Activated T-helper 17 cell treated with anti-CD3 and anti-CD28 coated beads, Interleukin-2, amount 50 U/mL, for 72 hours (primary cell): ENCODE measurements around the gene LDLRAD4. TPM values are rescaled to one million over a fixed set of nuclear protein-coding genes. Genes with fewer than 3 reads are reported as not detected.

ENCODE experiments used
- ATAC-seq: fragments of 150-1000 bp; cut with Tn5 transposase; replicated peaks from 2 replicates; pipeline ENCODE4 v1.10.0; 2021; ENCODE audit warnings: mild to moderate bottlenecking, moderate library complexity
- H3K27ac Mint-ChIP-seq: one replicate; pipeline ENCODE4 v1.8.0; 2022; ENCODE audit warnings: mixed read lengths
- H3K27me3 Mint-ChIP-seq: one replicate; pipeline ENCODE4 v1.8.0; 2022; ENCODE audit warnings: mixed read lengths
- H3K36me3 Mint-ChIP-seq: one replicate; pipeline ENCODE4 v1.8.0; 2022; ENCODE audit warnings: low read depth, mild to moderate bottlenecking, mixed read lengths
- H3K4me1 Mint-ChIP-seq: one replicate; pipeline ENCODE4 v1.8.0; 2022; ENCODE audit warnings: mixed read lengths
- H3K4me3 Mint-ChIP-seq: one replicate; pipeline ENCODE4 v1.8.0; 2022; ENCODE audit warnings: mild to moderate bottlenecking, mixed read lengths
- H3K9me3 Mint-ChIP-seq: one replicate; pipeline ENCODE4 v1.8.0; 2022; ENCODE audit warnings: mixed read lengths
- total RNA-seq, 2 donors: library from RNA; stranded (reverse); gene quantifications; one replicate each; pipeline ENCODE4 v1.2.3, GENCODE V29; 2022

Gene LDLRAD4
- total RNA-seq, 2 donors from 2014 or later, result 52.0 to 54.8 TPM

DNA sequence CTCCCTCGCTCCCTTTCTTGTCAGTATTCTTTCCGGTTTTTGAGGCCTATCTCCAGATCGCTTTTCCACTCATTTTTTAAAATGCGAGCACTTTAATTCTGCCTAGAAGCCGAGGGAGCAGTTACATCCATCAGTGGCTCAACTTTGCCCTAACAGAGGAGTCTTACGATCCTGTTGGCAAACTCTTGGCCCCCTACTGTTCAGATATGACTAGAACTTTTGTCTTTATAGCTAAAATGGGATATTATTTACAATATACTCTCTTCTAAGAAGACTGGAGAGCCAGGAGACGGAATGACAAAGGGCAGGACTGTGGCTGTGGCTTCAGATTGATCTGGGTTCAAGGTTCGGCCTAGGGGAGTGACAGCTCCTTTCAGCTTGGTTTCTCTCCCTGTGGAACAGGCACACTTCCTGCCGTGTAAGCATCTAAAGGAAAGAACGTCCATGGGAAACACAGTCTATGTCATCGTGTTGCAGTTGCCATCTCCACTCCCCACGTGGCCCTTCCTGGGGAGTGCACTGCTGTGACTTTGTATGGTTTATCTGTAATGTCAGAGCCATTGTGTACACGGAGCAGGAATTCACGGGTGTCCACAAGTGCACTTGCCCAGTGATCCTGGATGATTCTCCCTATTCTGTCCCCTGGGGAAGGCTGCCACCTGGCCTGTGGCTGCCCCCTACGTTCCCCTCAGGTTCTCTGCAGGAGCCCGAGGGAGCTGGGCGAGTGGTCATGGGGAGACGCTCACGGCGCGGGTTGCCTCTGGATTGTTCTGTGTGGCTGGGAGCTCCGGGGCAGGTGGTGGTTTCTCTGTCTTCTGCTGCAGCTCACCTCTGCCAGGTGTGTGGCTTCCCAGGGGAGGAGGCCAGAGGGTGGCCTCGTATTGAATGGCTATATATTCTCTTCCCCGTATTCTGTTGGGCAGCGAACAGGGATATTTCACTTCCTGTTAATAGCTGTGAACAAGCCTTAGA, 222.0 kb downstream of the LDLRAD4 start:
- Mint-ChIP-seq H3K9me3 (no peaks in the 10 kb centered on the region), H3K36me3 (peaks cover 19% of the 10 kb centered on the region), H3K27me3 (no peaks in the 10 kb centered on the region), H3K4me1 (peaks cover 44% of the 10 kb centered on the region), H3K4me3 (no peak overlapping the region), H3K27ac (no peak overlapping the region)
- no peak for ATAC-seq

GRCh38 chr18:13441736-13442135, 223.2 kb downstream of the LDLRAD4 start:
- Mint-ChIP-seq H3K27ac (no peak overlapping the region), H3K4me1 (peaks cover 40% of the 10 kb centered on the region), H3K4me3 (no peak overlapping the region), H3K9me3 (no peaks in the 10 kb centered on the region), H3K27me3 (no peaks in the 10 kb centered on the region), H3K36me3 (peaks cover 19% of the 10 kb centered on the region)
- no peak for ATAC-seq

DNA sequence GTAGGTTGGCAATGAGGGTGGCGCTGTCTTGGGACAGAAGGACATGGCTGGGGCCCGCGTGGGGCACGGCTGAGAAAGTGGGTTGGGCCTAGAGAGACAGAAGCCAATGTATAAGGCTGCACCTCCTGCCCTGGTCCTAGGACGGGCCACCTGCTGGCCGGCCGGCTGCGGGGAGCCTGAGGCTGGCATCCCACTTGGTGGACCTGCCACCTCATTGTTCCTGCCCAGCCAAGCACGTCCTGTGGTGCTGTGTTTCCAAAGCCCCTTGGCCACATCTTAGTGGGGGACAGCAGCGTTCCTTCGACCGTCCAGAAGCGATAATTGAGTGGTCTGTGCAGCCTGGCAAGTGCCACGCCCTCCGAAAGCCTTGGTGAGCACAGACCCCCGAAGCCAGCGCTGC, 223.9 kb downstream of the LDLRAD4 start:
- H3K4me1 Mint-ChIP-seq, result peaks cover 33% of the 10 kb centered on the region
- H3K27ac Mint-ChIP-seq, result no peak overlapping the region
- H3K27me3 Mint-ChIP-seq, result no peaks in the 10 kb centered on the region

GRCh38 chr18:13443552-13443951, 225.0 kb downstream of the LDLRAD4 start:
- Mint-ChIP-seq H3K36me3 (peaks cover 24% of the 10 kb centered on the region), H3K9me3 (no peaks in the 10 kb centered on the region), H3K4me1 (peaks cover 22% of the 10 kb centered on the region), H3K27me3 (no peaks in the 10 kb centered on the region), H3K4me3 (no peak overlapping the region), H3K27ac (no peak overlapping the region)
- ATAC-seq, result no peak

More for the DNA sequence above, 223.9 kb downstream of the LDLRAD4 start:
- Mint-ChIP-seq H3K36me3 (peaks cover 19% of the 10 kb centered on the region), H3K9me3 (no peaks in the 10 kb centered on the region), H3K4me3 (no peak overlapping the region)
- ATAC-seq, result no peak

GRCh38 chr18:13444430-13445240, 226.1 kb downstream of the LDLRAD4 start:
- Mint-ChIP-seq H3K27me3 (no peaks in the 10 kb centered on the region), H3K4me1 (peaks cover 11% of the 10 kb centered on the region), H3K36me3 (peaks cover 23% of the 10 kb centered on the region), H3K9me3 (no peaks in the 10 kb centered on the region), H3K4me3 (no peak overlapping the region), H3K27ac (no peak overlapping the region)
- no peak for ATAC-seq

DNA sequence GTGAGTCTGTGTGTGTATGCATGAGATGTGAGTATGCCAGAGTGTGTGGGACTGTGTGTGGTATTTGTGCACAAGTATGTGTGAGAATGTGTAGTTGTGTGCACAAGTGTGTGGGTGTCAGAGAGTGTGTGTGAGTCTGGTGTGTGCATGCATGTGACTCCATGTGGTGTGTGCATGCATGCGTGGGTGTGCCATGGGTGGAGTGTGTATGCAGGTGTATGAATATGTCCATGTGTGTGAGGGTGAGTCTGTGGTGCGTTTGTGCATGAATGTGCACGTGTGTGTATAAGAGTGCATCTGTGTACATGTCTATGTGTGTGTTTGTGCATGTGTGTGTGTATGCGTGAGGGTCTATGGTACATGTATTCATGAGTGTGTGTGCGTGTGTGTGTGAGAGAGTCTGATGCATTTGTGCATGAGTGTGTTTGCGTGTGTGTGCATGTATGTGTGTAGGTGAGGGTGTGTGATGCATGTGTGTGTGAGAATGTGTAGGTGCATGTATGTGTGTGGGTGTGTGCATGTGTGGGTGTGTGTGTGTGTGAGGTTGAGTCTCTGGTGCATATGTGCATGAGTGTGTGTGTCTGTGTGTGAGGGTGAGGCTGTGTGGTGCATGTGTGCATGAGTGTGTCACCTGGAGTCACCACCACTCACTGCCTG, 226.8 kb downstream of the LDLRAD4 start:
- Mint-ChIP-seq H3K27ac (no peak overlapping the region), H3K4me1 (peaks cover 14% of the 10 kb centered on the region), H3K27me3 (no peaks in the 10 kb centered on the region), H3K9me3 (no peaks in the 10 kb centered on the region), H3K4me3 (no peak overlapping the region), H3K36me3 (peaks cover 18% of the 10 kb centered on the region)
- no peak for ATAC-seq

DNA sequence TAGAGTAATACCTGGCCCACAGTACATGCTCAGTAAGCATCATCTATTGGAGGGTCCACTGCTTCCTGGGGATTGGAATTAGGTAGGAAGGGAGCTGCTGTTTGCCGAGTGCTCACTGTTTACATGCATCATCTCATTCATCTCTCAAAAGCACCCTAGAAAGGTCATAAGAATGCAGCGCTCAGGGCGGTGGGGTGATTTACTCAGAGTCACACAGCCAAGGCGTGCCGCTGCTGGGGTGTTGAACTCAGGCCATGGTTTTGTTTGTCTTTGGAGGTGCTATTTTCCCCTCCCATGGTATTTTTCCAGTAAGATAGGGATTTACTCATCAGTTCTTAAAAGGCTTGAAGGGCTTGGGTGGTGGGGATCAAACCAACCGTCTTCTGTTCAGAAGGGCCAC, 227.5 kb downstream of the LDLRAD4 start:
- Mint-ChIP-seq H3K4me3 (no peak overlapping the region), H3K36me3 (peaks cover 17% of the 10 kb centered on the region), H3K27ac (no peak overlapping the region), H3K4me1 (peaks cover 17% of the 10 kb centered on the region), H3K9me3 (no peaks in the 10 kb centered on the region), H3K27me3 (no peaks in the 10 kb centered on the region)
- peak; percentile 5 for ATAC-seq

DNA sequence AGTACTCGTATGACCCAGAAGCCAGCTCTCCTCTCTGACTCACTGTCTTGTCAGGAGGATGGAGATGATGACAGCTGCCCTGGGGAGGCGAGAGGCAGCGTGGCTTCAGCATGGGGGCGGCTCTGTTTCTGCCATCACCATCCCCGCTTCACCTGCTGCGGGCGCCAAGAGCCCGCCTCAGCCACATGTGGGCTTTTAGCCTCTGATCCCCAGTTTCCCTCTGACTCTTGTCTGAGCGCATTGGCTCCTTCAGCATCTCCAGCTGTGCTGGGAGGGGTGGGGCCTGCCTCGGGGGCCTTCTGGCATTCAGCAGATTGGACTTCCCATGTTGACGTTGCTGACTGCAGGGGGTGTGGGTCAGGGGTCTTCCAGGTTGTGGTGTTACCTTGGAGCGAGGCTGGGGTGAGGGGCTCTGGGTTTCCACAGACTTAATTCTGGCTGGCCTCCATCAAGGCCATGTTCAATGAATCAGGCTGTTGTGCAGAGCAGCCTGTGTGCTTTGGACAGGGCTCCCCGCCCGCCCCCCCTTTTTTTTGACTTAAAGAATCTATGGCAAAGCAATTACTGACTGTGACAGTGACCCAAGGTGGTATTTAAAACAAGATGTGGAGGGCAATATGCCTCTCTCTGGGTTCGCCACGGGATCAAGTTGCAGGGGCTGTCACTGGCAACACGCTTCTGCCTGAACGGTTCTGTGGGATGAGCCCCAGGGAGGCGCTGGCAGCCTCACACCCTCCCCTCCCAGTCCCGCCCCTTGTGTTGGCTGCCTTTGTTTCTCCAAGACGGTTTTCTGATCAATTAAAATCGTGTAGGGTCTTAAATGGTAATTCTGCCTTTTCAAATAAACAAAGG, 228.3 kb downstream of the LDLRAD4 start:
- H3K36me3 Mint-ChIP-seq, result peaks cover 17% of the 10 kb centered on the region
- peaks cover 17% of the 10 kb centered on the region for H3K4me1 Mint-ChIP-seq
- H3K4me3 Mint-ChIP-seq, result no peak overlapping the region
- ATAC-seq, result peak; percentile 97
- no peaks in the 10 kb centered on the region for H3K9me3 Mint-ChIP-seq
- no peaks in the 10 kb centered on the region for H3K27me3 Mint-ChIP-seq
- H3K27ac Mint-ChIP-seq, result no peak overlapping the region

DNA sequence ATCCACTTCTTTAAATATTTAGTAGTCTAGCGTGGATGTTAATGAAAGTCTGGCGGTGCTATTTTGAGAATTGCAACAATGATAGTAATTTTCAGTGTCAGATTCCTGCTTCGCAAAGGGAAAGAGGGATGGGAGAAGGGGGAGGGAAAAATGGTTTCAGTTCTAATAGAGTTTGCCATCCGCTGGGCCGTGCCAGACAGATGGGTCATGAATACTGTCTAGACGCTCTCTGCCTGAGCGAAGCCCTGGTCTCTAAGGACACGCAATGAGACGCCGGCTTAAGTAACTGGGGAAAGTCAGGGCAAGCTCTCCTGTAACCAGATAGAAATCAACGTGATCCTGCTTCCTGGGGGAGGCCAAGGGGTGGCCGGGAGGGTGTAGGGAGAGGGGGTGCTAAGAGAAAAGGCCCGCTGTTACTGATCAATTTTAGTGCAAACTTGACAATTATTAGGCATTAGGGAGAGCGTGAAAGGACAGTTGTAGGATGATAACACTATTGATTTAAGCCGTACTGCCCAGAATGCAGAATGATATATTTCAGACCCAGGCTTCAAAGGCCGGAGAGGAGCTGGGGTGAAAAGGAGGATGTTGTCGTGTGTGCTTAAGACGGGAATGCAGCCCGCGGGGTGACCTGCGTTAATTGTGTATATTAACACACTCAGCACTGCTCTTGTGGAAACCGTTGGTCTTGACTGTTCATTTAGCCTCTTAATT, 229.2 kb downstream of the LDLRAD4 start:
- Mint-ChIP-seq H3K27me3 (no peaks in the 10 kb centered on the region), H3K4me1 (peaks cover 14% of the 10 kb centered on the region), H3K9me3 (no peaks in the 10 kb centered on the region), H3K4me3 (no peak overlapping the region), H3K27ac (peak overlapping the region; percentile 14), H3K36me3 (peaks cover 17% of the 10 kb centered on the region)
- no peak for ATAC-seq

GRCh38 chr18:13448335-13448795, 229.8 kb downstream of the LDLRAD4 start:
- Mint-ChIP-seq H3K27ac (peak overlapping the region; percentile 14), H3K27me3 (no peaks in the 10 kb centered on the region), H3K4me3 (no peak overlapping the region), H3K36me3 (peaks cover 14% of the 10 kb centered on the region), H3K4me1 (peaks cover 14% of the 10 kb centered on the region), H3K9me3 (no peaks in the 10 kb centered on the region)
- no peak for ATAC-seq

DNA sequence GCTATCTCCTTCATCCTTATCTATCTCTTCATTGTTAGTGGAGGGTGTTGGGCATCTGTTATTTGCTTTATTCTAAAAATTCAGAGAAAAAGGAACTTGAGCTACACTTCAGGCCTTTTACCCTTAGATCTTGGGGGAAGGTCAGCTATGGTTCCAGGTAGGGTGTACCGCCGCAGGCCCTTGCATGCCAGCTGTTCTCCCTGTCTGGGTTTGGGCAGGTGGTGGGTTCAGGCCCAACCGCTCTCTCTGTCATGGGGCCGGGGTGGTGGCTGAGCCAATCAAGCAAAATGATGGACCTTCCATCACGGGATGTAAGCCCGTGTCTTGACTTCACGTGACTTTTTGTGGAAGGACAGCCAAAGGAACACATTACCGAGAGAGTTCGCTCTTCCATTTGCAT, 231.1 kb downstream of the LDLRAD4 start:
- H3K9me3 Mint-ChIP-seq, result no peaks in the 10 kb centered on the region
- H3K4me1 Mint-ChIP-seq, result peaks cover 20% of the 10 kb centered on the region
- no peak for ATAC-seq
- H3K36me3 Mint-ChIP-seq, result peaks cover 9% of the 10 kb centered on the region
- H3K27me3 Mint-ChIP-seq, result no peaks in the 10 kb centered on the region
- no peak overlapping the region for H3K27ac Mint-ChIP-seq
- no peak overlapping the region for H3K4me3 Mint-ChIP-seq

- no peaks in the 10 kb centered on the region for H3K27me3 Mint-ChIP-seq
- no peak for ATAC-seq
- no peak overlapping the region for H3K4me3 Mint-ChIP-seq
- H3K4me1 Mint-ChIP-seq, result peaks cover 24% of the 10 kb centered on the region
- H3K36me3 Mint-ChIP-seq, result peaks cover 9% of the 10 kb centered on the region
- H3K9me3 Mint-ChIP-seq, result no peaks in the 10 kb centered on the region
- peak overlapping the region; percentile 61 for H3K27ac Mint-ChIP-seq
These were observed 232.0 kb downstream of the LDLRAD4 start for GRCh38 chr18:13450289-13451212.
